GM12878 (cell line): ENCODE data around the gene SETBP1.

Experiments used
- CBFB ChIP-seq: IDR thresholded peaks from 2 replicates; pipeline ENCODE4 v1.6.1; 2016; ENCODE audit warnings: antibody characterized with exemption, low read depth
- CHD2 ChIP-seq: IDR thresholded peaks from 2 replicates; pipeline ENCODE4 v1.6.1; 2011; ENCODE audit warnings: low read depth, low read length, improper control_type of control experiment, borderline replicate concordance
- EP300 ChIP-seq, 2 experiments: fragments of 150-350 bp in 1 of 2; IDR thresholded peaks; 2 replicates each; pipeline ENCODE4 v1.6.1; 2011 to 2012; ENCODE audit warnings: low read depth in 2 of 2, low read length in 2 of 2, borderline replicate concordance in 1 of 2, improper control_type of control experiment in 1 of 2, inconsistent platforms in 1 of 2; ENCODE audit not compliant: control insufficient read depth in 1 of 2
- MTA2 ChIP-seq: fragments of 450-650 bp; IDR thresholded peaks from 2 replicates; pipeline ENCODE4 v1.6.1; 2016; ENCODE audit warnings: low read depth, mild to moderate bottlenecking, moderate library complexity
- NR2C2 ChIP-seq: IDR thresholded peaks from 2 replicates; pipeline ENCODE4 v1.6.1; 2011; ENCODE audit warnings: borderline replicate concordance, low read depth; ENCODE audit not compliant: control insufficient read depth, insufficient read length
- POLR2A ChIP-seq: IDR thresholded peaks from 2 replicates; pipeline ENCODE4 v1.6.1; 2011; ENCODE audit warnings: low read depth, mild to moderate bottlenecking, low read length
- POLR2AphosphoS5 ChIP-seq: IDR thresholded peaks from 2 replicates; pipeline ENCODE4 v1.6.1; 2011; ENCODE audit warnings: mild to moderate bottlenecking, low read length, inconsistent platforms
- RAD51 ChIP-seq: fragments of 450-650 bp; IDR thresholded peaks from 2 replicates; pipeline ENCODE4 v1.6.1; 2016; ENCODE audit warnings: moderate library complexity, mild to moderate bottlenecking, inconsistent platforms
- SIN3A ChIP-seq: IDR thresholded peaks from 2 replicates; pipeline ENCODE4 v1.6.1; 2012; ENCODE audit warnings: low read depth, low read length, improper control_type of control experiment
- TAF1 ChIP-seq: IDR thresholded peaks from 2 replicates; pipeline ENCODE4 v1.6.1; 2011; ENCODE audit warnings: mild to moderate bottlenecking, low read depth, low read length, borderline replicate concordance
- TF ChIP-seq, protein P1 (sequence below), 3 experiments: IDR thresholded peaks in 2 of 3; conservative IDR thresholded peaks in 1 of 3; 2 replicates each; pipeline ENCODE4 v1.5.1; 2011; ENCODE audit warnings: low read depth in 3 of 3, low read length in 3 of 3, mild to moderate bottlenecking in 3 of 3, control low read depth in 2 of 3, moderate library complexity in 2 of 3, inconsistent platforms in 1 of 3, mixed read lengths in 1 of 3; ENCODE audit not compliant: control insufficient read depth in 2 of 3, insufficient read depth in 1 of 3; ENCODE audit errors: extremely low read depth in 1 of 3
- TF ChIP-seq, protein P2 (sequence below): IDR thresholded peaks from 2 replicates; pipeline ENCODE4 v1.6.1; 2012; ENCODE audit warnings: low read depth, low read length, improper control_type of control experiment
- TF ChIP-seq, protein P3 (sequence below): fragments of 450-650 bp; IDR thresholded peaks from 2 replicates; pipeline ENCODE4 v1.6.1; 2016; ENCODE audit warnings: mild to moderate bottlenecking

DNA sequence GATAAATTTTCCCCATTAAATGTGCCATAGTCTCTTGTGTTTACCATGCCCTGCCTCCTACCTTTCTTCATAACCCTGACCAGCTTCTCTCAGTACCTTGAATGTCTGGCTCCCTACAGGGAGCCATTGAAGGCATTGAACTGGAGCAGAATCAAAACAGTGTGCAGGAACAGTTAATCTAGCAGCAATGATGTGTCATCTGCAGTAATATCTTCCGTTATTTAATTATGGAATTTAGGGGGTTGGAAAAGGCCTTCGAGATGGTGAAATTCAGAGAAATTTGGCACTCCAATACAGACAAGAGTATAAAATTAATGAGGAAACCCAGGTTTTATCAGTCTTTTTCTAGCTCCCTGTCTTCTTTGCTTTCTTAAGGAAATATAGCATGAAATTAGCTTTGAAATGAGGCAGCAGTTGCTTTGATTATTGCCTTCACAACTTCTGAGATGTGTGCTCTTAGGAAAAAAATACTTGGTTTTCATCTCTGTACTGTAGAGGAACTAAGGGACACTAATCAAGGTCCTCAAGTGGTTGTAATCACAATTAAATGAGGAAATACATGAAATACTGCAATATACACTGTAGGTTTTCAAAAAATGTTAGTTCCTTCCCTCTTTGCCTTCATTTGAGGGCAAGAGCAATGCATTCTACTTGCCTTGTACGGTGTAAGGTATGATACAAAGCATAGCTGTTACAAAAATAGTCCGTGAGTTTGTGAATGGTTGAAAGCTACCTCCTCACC is 369.1 kb downstream of the SETBP1 start:
- TF ChIP-seq CHD2 (no peak), POLR2A (no peak), RAD51 (no peak), POLR2AphosphoS5 (no peak), SIN3A (no peak), MTA2 (no peak), TAF1 (no peak), EP300 (IDR thresholded peaks at IDR 0.05; ENCODE audit: borderline replicate concordance in 1 of 2, control insufficient read depth in 1 of 2, low read depth in 2 of 2, low read length in 2 of 2) (no peak), NR2C2 (no peak), CBFB (no peak)
- TF ChIP-seq, protein P1, sequence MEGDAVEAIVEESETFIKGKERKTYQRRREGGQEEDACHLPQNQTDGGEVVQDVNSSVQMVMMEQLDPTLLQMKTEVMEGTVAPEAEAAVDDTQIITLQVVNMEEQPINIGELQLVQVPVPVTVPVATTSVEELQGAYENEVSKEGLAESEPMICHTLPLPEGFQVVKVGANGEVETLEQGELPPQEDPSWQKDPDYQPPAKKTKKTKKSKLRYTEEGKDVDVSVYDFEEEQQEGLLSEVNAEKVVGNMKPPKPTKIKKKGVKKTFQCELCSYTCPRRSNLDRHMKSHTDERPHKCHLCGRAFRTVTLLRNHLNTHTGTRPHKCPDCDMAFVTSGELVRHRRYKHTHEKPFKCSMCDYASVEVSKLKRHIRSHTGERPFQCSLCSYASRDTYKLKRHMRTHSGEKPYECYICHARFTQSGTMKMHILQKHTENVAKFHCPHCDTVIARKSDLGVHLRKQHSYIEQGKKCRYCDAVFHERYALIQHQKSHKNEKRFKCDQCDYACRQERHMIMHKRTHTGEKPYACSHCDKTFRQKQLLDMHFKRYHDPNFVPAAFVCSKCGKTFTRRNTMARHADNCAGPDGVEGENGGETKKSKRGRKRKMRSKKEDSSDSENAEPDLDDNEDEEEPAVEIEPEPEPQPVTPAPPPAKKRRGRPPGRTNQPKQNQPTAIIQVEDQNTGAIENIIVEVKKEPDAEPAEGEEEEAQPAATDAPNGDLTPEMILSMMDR (IDR thresholded peaks at IDR 0.05 in 2 of 3, conservative IDR thresholded peaks at IDR 0.05 in 1 of 3; ENCODE audit: control insufficient read depth in 2 of 3, extremely low read depth in 1 of 3, insufficient read depth in 1 of 3, low read depth in 3 of 3, low read length in 3 of 3), result no peak
- TF ChIP-seq, protein P2, sequence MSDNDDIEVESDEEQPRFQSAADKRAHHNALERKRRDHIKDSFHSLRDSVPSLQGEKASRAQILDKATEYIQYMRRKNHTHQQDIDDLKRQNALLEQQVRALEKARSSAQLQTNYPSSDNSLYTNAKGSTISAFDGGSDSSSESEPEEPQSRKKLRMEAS, result no peak
- TF ChIP-seq, protein P3, sequence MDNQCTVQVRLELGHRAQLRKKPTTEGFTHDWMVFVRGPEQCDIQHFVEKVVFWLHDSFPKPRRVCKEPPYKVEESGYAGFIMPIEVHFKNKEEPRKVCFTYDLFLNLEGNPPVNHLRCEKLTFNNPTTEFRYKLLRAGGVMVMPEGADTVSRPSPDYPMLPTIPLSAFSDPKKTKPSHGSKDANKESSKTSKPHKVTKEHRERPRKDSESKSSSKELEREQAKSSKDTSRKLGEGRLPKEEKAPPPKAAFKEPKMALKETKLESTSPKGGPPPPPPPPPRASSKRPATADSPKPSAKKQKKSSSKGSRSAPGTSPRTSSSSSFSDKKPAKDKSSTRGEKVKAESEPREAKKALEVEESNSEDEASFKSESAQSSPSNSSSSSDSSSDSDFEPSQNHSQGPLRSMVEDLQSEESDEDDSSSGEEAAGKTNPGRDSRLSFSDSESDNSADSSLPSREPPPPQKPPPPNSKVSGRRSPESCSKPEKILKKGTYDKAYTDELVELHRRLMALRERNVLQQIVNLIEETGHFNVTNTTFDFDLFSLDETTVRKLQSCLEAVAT, result no peak
